ENCODE results near the gene TBPL1. TPM values are rescaled to one million over a fixed set of nuclear protein-coding genes. Genes with fewer than 3 reads are reported as not detected.

The TBPL1 gene
- total RNA-seq, 1 experiment from 2014 or later = 39.7 TPM

- H3K9me3 ChIP-seq (ENCODE audit: control insufficient read depth, insufficient read depth, low read depth, low read length) = peaks cover 5% of the 10 kb centered on the region
- POLR2A ChIA-PET = no interaction called here
- no peak for DNase-seq (ENCODE audit: low read depth, low spot score)
Observed at GRCh38 chr6:134031696-134032255, 78.8 kb downstream of the TBPL1 start.

GRCh38 chr6:134034478-134034877, 81.5 kb downstream of the TBPL1 start:
- ATAC-seq = no peak
- POLR2A ChIA-PET = no interaction called here
- H3K27ac ChIP-seq (ENCODE audit: low read length) = peak overlapping the region; percentile 93

More at GRCh38 chr6:134031696-134032255, 78.8 kb downstream of the TBPL1 start:
- in situ Hi-C loops (cut with HindIII; ENCODE audit: low pct_unique_long_range_greater_than_20kb, low sequenced_read_pairs) = no loop called here
- Histone ChIP-seq H3K4me1 (ENCODE audit: control insufficient read depth, insufficient read depth, low read length) (peaks cover 36% of the 10 kb centered on the region), H3K36me3 (ENCODE audit: control insufficient read depth, insufficient read depth, low read length) (no peaks in the 10 kb centered on the region), H3K27ac (ENCODE audit: low read length) (peak overlapping the region; percentile 39), H3K27me3 (ENCODE audit: control insufficient read depth, insufficient read depth, low read length) (no peaks in the 10 kb centered on the region), H3K4me3 (ENCODE audit: low read depth in 2 of 2, low read length in 2 of 2) (no peak overlapping the region)
- no TSS peak for BruUV-seq (replicated peaks)
- CTCF ChIA-PET = no interaction called here
- intact Hi-C loops (cut with micrococcal nuclease; ENCODE audit: unreplicated experiment) = no loop called here
- no peak for TF ChIP-seq REST (IDR thresholded peaks at IDR 0.05; ENCODE audit: insufficient read depth in 1 of 2, low read depth in 2 of 2, low read length in 1 of 2)
- TF ChIP-seq TCF7L2 (IDR thresholded peaks at IDR 0.05; ENCODE audit: low read depth, low read length) = no peak
- no peak for TF ChIP-seq CTCF (IDR thresholded peaks at IDR 0.05)
- TF ChIP-seq SIN3A (IDR thresholded peaks at IDR 0.05; ENCODE audit: borderline replicate concordance, insufficient read depth, low read depth, low read length) = no peak
- TF ChIP-seq POLR2AphosphoS5 (IDR thresholded peaks at IDR 0.05; ENCODE audit: low read depth, low read length) = no peak
- ATAC-seq = no peak

More at GRCh38 chr6:134034478-134034877, 81.5 kb downstream of the TBPL1 start:
- TF ChIP-seq CTCF (IDR thresholded peaks at IDR 0.05) (no peak), REST (IDR thresholded peaks at IDR 0.05; ENCODE audit: insufficient read depth in 1 of 2, low read depth in 2 of 2, low read length in 1 of 2) (no peak), SIN3A (IDR thresholded peaks at IDR 0.05; ENCODE audit: borderline replicate concordance, insufficient read depth, low read depth, low read length) (no peak), TCF7L2 (IDR thresholded peaks at IDR 0.05; ENCODE audit: low read depth, low read length) (no peak), POLR2AphosphoS5 (IDR thresholded peaks at IDR 0.05; ENCODE audit: low read depth, low read length) (no peak)
- no peaks in the 10 kb centered on the region for H3K27me3 ChIP-seq (ENCODE audit: control insufficient read depth, insufficient read depth, low read length)
- peaks cover 37% of the 10 kb centered on the region for H3K4me1 ChIP-seq (ENCODE audit: control insufficient read depth, insufficient read depth, low read length)
- intact Hi-C loops (cut with micrococcal nuclease; ENCODE audit: unreplicated experiment) = no loop called here
- H3K4me3 ChIP-seq (ENCODE audit: low read depth in 2 of 2, low read length in 2 of 2) = no peak overlapping the region
- peaks cover 6% of the 10 kb centered on the region for H3K9me3 ChIP-seq (ENCODE audit: control insufficient read depth, insufficient read depth, low read depth, low read length)
- H3K36me3 ChIP-seq (ENCODE audit: control insufficient read depth, insufficient read depth, low read length) = no peaks in the 10 kb centered on the region
- no TSS peak for BruUV-seq (replicated peaks)
- CTCF ChIA-PET = no interaction called here
- no peak for DNase-seq (ENCODE audit: low read depth, low spot score)
- in situ Hi-C loops (cut with HindIII; ENCODE audit: low pct_unique_long_range_greater_than_20kb, low sequenced_read_pairs) = no loop called here
